H9 (cell line): ENCODE measurements around the gene RINL. TPM values are rescaled to one million over a fixed set of nuclear protein-coding genes. Genes with fewer than 3 reads are reported as not detected.

Experiments
- DNase-seq: peaks from one replicate; pipeline ENCODE4 v3.0.0-alpha.2; 2017
- H2AFZ ChIP-seq: one replicate; pipeline ENCODE4 v1.6.1; 2013; ENCODE audit warnings: mild to moderate bottlenecking, low read length, control low read depth, moderate library complexity
- H2AK5ac ChIP-seq: 2 replicates; pipeline ENCODE4 v1.6.1; 2013; ENCODE audit warnings: low read length, control low read depth, mixed read lengths; ENCODE audit not compliant: insufficient read length
- H2BK120ac ChIP-seq: one replicate; pipeline ENCODE4 v1.6.1; 2013; ENCODE audit warnings: low read depth, mild to moderate bottlenecking, low read length, control low read depth, inconsistent platforms; ENCODE audit not compliant: poor library complexity, severe bottlenecking
- H2BK12ac ChIP-seq: 2 replicates; pipeline ENCODE4 v1.6.1; 2013; ENCODE audit warnings: low read length, control low read depth, mixed read lengths, low read depth; ENCODE audit not compliant: insufficient read length
- H2BK15ac ChIP-seq: 2 replicates; pipeline ENCODE4 v1.6.1; 2013; ENCODE audit warnings: low read depth, low read length, control low read depth
- H2BK20ac ChIP-seq: one replicate; pipeline ENCODE4 v1.6.1; 2013; ENCODE audit warnings: low read depth, mild to moderate bottlenecking, low read length, control low read depth, inconsistent platforms; ENCODE audit not compliant: poor library complexity, severe bottlenecking
- H2BK5ac ChIP-seq: 2 replicates; pipeline ENCODE4 v1.6.1; 2013; ENCODE audit warnings: low read length, control low read depth, mixed read lengths; ENCODE audit not compliant: insufficient read length
- H3K14ac ChIP-seq: 2 replicates; pipeline ENCODE4 v1.6.1; 2013; ENCODE audit warnings: low read length, control low read depth; ENCODE audit not compliant: insufficient read depth
- H3K18ac ChIP-seq: 2 replicates; pipeline ENCODE4 v1.6.1; 2013; ENCODE audit warnings: low read depth, mild to moderate bottlenecking, mixed read lengths, low read length, control low read depth; ENCODE audit not compliant: insufficient read length
- H3K23ac ChIP-seq: 2 replicates; pipeline ENCODE4 v1.6.1; 2013; ENCODE audit warnings: low read length, control low read depth, mixed read lengths, low read depth; ENCODE audit not compliant: insufficient read length
- H3K23me2 ChIP-seq: 2 replicates; pipeline ENCODE4 v1.6.1; 2013; ENCODE audit warnings: low read depth, mild to moderate bottlenecking, mixed read lengths, low read length, control low read depth; ENCODE audit not compliant: insufficient read length, poor library complexity, severe bottlenecking
- H3K27ac ChIP-seq: 2 replicates; pipeline ENCODE4 v1.5.1; 2013; ENCODE audit warnings: low read length, control low read depth, mixed read lengths, low read depth; ENCODE audit not compliant: insufficient read length
- H3K27me3 ChIP-seq: 2 replicates; pipeline ENCODE4 v1.6.1; 2013; ENCODE audit warnings: low read length, control low read depth, inconsistent platforms; ENCODE audit not compliant: insufficient read depth
- H3K4ac ChIP-seq: 2 replicates; pipeline ENCODE4 v1.6.1; 2013; ENCODE audit warnings: low read depth, mild to moderate bottlenecking, control low read depth, inconsistent platforms, low read length, moderate library complexity
- H3K4me1 ChIP-seq: 2 replicates; pipeline ENCODE4 v1.6.1; 2013; ENCODE audit warnings: low read length, control low read depth, inconsistent platforms; ENCODE audit not compliant: insufficient read depth
- H3K4me2 ChIP-seq: 2 replicates; pipeline ENCODE4 v1.6.1; 2013; ENCODE audit warnings: low read length, control low read depth, mixed read lengths; ENCODE audit not compliant: insufficient read length, insufficient read depth
- H3K56ac ChIP-seq: 2 replicates; pipeline ENCODE4 v1.6.1; 2013; ENCODE audit warnings: low read depth, mild to moderate bottlenecking, mixed read lengths, low read length, control low read depth; ENCODE audit not compliant: insufficient read length
- H3K79me1 ChIP-seq: 2 replicates; pipeline ENCODE4 v1.6.1; 2013; ENCODE audit warnings: low read depth, mild to moderate bottlenecking, moderate library complexity, low read length, control low read depth, inconsistent platforms; ENCODE audit not compliant: insufficient read depth, poor library complexity, severe bottlenecking
- H3K79me2 ChIP-seq: 2 replicates; pipeline ENCODE4 v1.6.1; 2013; ENCODE audit warnings: low read length, control low read depth, inconsistent platforms; ENCODE audit not compliant: insufficient read depth
- H3K9ac ChIP-seq: 2 replicates; pipeline ENCODE4 v1.6.1; 2013; ENCODE audit warnings: low read length, control low read depth, mixed read lengths; ENCODE audit not compliant: insufficient read length; ENCODE audit errors: extremely low read depth
- H3K9me3 ChIP-seq: one replicate; pipeline ENCODE4 v1.6.1; 2013; ENCODE audit warnings: low read depth, low read length, inconsistent platforms; ENCODE audit not compliant: control insufficient read depth
- H3T11ph ChIP-seq: one replicate; pipeline ENCODE4 v1.6.1; 2013; ENCODE audit warnings: mild to moderate bottlenecking, low read length, control low read depth, inconsistent platforms
- H4K20me1 ChIP-seq: one replicate; pipeline ENCODE4 v1.6.1; 2013; ENCODE audit not compliant: control insufficient read depth, insufficient read length, insufficient read depth
- H4K5ac ChIP-seq: 2 replicates; pipeline ENCODE4 v1.6.1; 2013; ENCODE audit warnings: low read depth, mild to moderate bottlenecking, mixed read lengths, low read length, control low read depth; ENCODE audit not compliant: insufficient read length
- H4K8ac ChIP-seq: replicated peaks from 2 replicates; pipeline ENCODE4 v1.6.1; 2013; ENCODE audit warnings: low read length, control low read depth, mixed read lengths, low read depth; ENCODE audit not compliant: insufficient read length
- H4K91ac ChIP-seq: 2 replicates; pipeline ENCODE4 v1.6.1; 2013; ENCODE audit warnings: low read depth, mild to moderate bottlenecking, moderate library complexity, mixed read lengths, low read length, control low read depth; ENCODE audit not compliant: insufficient read length
- H3K27ac Mint-ChIP-seq, 3 experiments: 2 replicates in 2 of 3; 3 replicates in 1 of 3; pipeline ENCODE4 v1.8.0; 2020 to 2021; ENCODE audit warnings: mixed read lengths in 3 of 3, mild to moderate bottlenecking in 1 of 3, moderate library complexity in 1 of 3
- H3K27me3 Mint-ChIP-seq: 2 replicates; pipeline ENCODE4 v1.8.0; 2021; ENCODE audit warnings: low read depth, mild to moderate bottlenecking, moderate library complexity, mixed read lengths
- H3K36me3 Mint-ChIP-seq, 3 experiments: 2 replicates in 2 of 3; 3 replicates in 1 of 3; pipeline ENCODE4 v1.8.0; 2020 to 2021; ENCODE audit warnings: low read depth in 3 of 3, mixed read lengths in 3 of 3; ENCODE audit not compliant: insufficient read depth in 1 of 3
- H3K4me1 Mint-ChIP-seq, 2 experiments: 2 replicates each; pipeline ENCODE4 v1.8.0; 2020; ENCODE audit warnings: mixed read lengths in 2 of 2
- H3K4me3 Mint-ChIP-seq, 2 experiments: 2 replicates in 1 of 2; 3 replicates in 1 of 2; pipeline ENCODE4 v1.8.0; 2020 to 2021; ENCODE audit warnings: mild to moderate bottlenecking in 2 of 2, mixed read lengths in 2 of 2, moderate library complexity in 1 of 2
- H3K9me3 Mint-ChIP-seq, 2 experiments: 2 replicates in 1 of 2; 3 replicates in 1 of 2; pipeline ENCODE4 v1.8.0; 2020; ENCODE audit warnings: mild to moderate bottlenecking in 2 of 2, mixed read lengths in 2 of 2, moderate library complexity in 1 of 2
- WGBS: extraction: QIAGEN DNeasy Blood & Tissue Kit; methylation state at CpG from one replicate; pipeline ENCODE4 v1.1.7; 2013; ENCODE audit warnings: missing lambda C conversion rate, low lambda C conversion rate, mixed read lengths; ENCODE audit not compliant: insufficient read length; ENCODE audit errors: extremely low coverage; 5-methylcytosine and 5-hydroxymethylcytosine counted together
- total RNA-seq: library from RNA; stranded (reverse); gene quantifications from 2 replicates; pipeline ENCODE4 v1.2.1, GENCODE V29; 2021
- TF ChIP-seq, protein P1 (sequence below): fragments of 200-600 bp; sonication (generic); conservative IDR thresholded peaks from 3 replicates; pipeline ENCODE4 v1.8.0; 2021; ENCODE audit warnings: antibody characterized with exemption, mild to moderate bottlenecking

The RINL gene
- total RNA-seq, 1 experiment from 2014 or later = 6.4 TPM

GRCh38 chr19:38883286-38883685, 5.2 kb upstream of the RINL start:
- H3K27ac Mint-ChIP-seq = no peak overlapping the region; a peak in 1 of 7 replicates

More at GRCh38 chr19:38883286-38883685, 5.2 kb upstream of the RINL start:
- H4K8ac ChIP-seq = no peak overlapping the region
- WGBS = no CpG with 5 or more reads among the region's 9 CpGs
- no peak overlapping the region for H3K23ac ChIP-seq
- H4K5ac ChIP-seq = no peak overlapping the region
- H4K20me1 ChIP-seq = peaks cover 3% of the 10 kb centered on the region
- Mint-ChIP-seq H3K4me1 (peaks cover 4 to 22% of the 10 kb centered on the region in 2 experiments; a peak in 3 of 4 replicates), H3K27me3 (no peaks in the 10 kb centered on the region), H3K4me3 (no peak overlapping the region), H3K36me3 (no peaks in the 10 kb centered on the region; a peak in 1 of 7 replicates), H3K9me3 (no peaks in the 10 kb centered on the region)
- no peak overlapping the region for H2BK20ac ChIP-seq
- no peak overlapping the region for H2BK5ac ChIP-seq
- no peak overlapping the region for H3K4me2 ChIP-seq
- H3K18ac ChIP-seq = no peak overlapping the region
- H2BK12ac ChIP-seq = no peak overlapping the region
- no peaks in the 10 kb centered on the region for H3K9me3 ChIP-seq
- no peak for DNase-seq
- H3K9ac ChIP-seq = no peak overlapping the region
- no peak overlapping the region for H4K91ac ChIP-seq
- no peaks in the 10 kb centered on the region for H3K79me1 ChIP-seq
- H3K23me2 ChIP-seq = no peaks in the 10 kb centered on the region
- no peaks in the 10 kb centered on the region for H3K79me2 ChIP-seq
- H2AFZ ChIP-seq = no peak overlapping the region
- TF ChIP-seq, protein P1, sequence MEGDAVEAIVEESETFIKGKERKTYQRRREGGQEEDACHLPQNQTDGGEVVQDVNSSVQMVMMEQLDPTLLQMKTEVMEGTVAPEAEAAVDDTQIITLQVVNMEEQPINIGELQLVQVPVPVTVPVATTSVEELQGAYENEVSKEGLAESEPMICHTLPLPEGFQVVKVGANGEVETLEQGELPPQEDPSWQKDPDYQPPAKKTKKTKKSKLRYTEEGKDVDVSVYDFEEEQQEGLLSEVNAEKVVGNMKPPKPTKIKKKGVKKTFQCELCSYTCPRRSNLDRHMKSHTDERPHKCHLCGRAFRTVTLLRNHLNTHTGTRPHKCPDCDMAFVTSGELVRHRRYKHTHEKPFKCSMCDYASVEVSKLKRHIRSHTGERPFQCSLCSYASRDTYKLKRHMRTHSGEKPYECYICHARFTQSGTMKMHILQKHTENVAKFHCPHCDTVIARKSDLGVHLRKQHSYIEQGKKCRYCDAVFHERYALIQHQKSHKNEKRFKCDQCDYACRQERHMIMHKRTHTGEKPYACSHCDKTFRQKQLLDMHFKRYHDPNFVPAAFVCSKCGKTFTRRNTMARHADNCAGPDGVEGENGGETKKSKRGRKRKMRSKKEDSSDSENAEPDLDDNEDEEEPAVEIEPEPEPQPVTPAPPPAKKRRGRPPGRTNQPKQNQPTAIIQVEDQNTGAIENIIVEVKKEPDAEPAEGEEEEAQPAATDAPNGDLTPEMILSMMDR = no peak
- H3K4ac ChIP-seq = no peak overlapping the region
- no peak overlapping the region for H3K27ac ChIP-seq
- no peak overlapping the region for H2BK15ac ChIP-seq
- H3K14ac ChIP-seq = no peak overlapping the region
- no peak overlapping the region for H2AK5ac ChIP-seq
- no peak overlapping the region for H2BK120ac ChIP-seq
- no peak overlapping the region for H3K56ac ChIP-seq
- no peak overlapping the region for H3T11ph ChIP-seq
- no peaks in the 10 kb centered on the region for H3K4me1 ChIP-seq
- H3K27me3 ChIP-seq = no peaks in the 10 kb centered on the region
